Tibial nerve (tissue), 4 donors: ENCODE measurements around the gene ST6GALNAC6. TPM values are rescaled to one million over a fixed set of nuclear protein-coding genes. Genes with fewer than 3 reads are reported as not detected.

Experiments
- DNase-seq, 2 donors: peaks; one replicate each; pipeline ENCODE4 v3.0.0-alpha.2; 2019; ENCODE audit warnings: low spot score in 2 of 2
- H3K27ac ChIP-seq, 4 donors: fragments of 200-600 bp; sonication (generic) in 3 of 4; one replicate each; pipeline ENCODE4 v1.5.1; 2017 to 2019; ENCODE audit warnings: mild to moderate bottlenecking in 1 of 4
- H3K27me3 ChIP-seq, 2 donors: fragments of 200-600 bp; sonication (generic) in 1 of 2; one replicate each; pipeline versions ENCODE4 v1.5.1 to v1.6.0; 2017 to 2019
- H3K36me3 ChIP-seq, 3 donors: fragments of 200-600 bp; sonication (generic); one replicate each; pipeline ENCODE4 v1.5.1; 2018 to 2019
- H3K4me1 ChIP-seq, 4 donors: fragments of 200-600 bp; sonication (generic) in 3 of 4; one replicate each; pipeline ENCODE4 v1.5.1; 2017 to 2019
- H3K4me3 ChIP-seq, 4 donors: fragments of 200-600 bp; sonication (generic) in 3 of 4; one replicate each; pipeline ENCODE4 v1.5.1; 2017 to 2019; ENCODE audit warnings: mild to moderate bottlenecking in 1 of 4, moderate library complexity in 1 of 4
- H3K9me3 ChIP-seq, 4 donors: fragments of 200-600 bp; sonication (generic) in 3 of 4; one replicate each; pipeline ENCODE4 v1.5.1; 2017 to 2019
- EP300 ChIP-seq, 2 donors: sonication (generic); formaldehyde crosslinking; IDR thresholded peaks; one replicate each; pipeline ENCODE4 v1.6.1; 2017; ENCODE audit warnings: antibody characterized with exemption in 2 of 2, mild to moderate bottlenecking in 1 of 2
- POLR2A ChIP-seq, 2 donors: fragments of 450-650 bp; IDR thresholded peaks; one replicate each; pipeline ENCODE4 v1.6.1; 2017; ENCODE audit warnings: antibody characterized with exemption in 2 of 2, mild to moderate bottlenecking in 2 of 2, moderate library complexity in 2 of 2
- WGBS, 2 donors: methylation state at CpG; one replicate each; pipeline ENCODE4 v1.1.5; 2018; 5-methylcytosine and 5-hydroxymethylcytosine counted together
- total RNA-seq, 4 donors: library from RNA; depleted of rRNA; stranded (reverse); fragments of >200 nt; gene quantifications; one replicate each; pipeline ENCODE4 v1.1.0, GENCODE V29; 2016
- TF ChIP-seq, protein P1 (sequence below), 5 experiments: fragments of 200-600 bp in 3 of 5; fragments of 450-650 bp in 2 of 5; sonication (generic) in 3 of 5; IDR thresholded peaks; one replicate each; pipeline ENCODE4 v1.5.1; 2016 to 2019; ENCODE audit warnings: antibody characterized with exemption in 5 of 5, mild to moderate bottlenecking in 3 of 5, moderate library complexity in 2 of 5

Gene ST6GALNAC6
- total RNA-seq, 4 donors from 2014 or later, result 108 to 193 (median 172) TPM

DNA sequence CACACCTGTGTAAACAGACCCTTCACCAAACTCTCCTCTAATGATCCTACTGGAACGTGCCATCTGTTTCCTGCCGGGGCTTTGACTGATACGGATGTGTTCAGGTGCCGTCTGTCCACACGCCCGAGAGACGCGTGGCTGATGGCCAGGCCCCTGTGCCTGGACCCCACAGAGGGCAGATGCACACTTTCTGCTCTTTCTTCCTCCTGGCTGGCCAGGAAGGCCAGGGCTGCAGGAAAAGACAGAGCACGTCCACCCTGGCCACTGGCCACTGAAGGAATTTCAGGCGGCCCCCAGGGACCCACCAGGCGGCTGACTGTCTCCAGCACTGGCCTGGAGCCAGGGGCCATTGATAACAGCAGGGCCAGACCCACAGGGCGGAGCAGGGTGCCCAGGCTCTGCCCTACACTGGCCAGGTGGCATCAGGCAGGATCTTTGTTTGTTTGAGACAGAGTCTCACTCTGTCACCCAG, 41.3 kb downstream of the ST6GALNAC6 start:
- no peak for DNase-seq
- H3K27me3 ChIP-seq, result no peaks in the 10 kb centered on the region
- peaks cover 0 to 87% (median 44%) of the 10 kb centered on the region in 4 donors for H3K4me1 ChIP-seq
- 24 to 55% methylated on average over 8 of the region's 12 CpGs for WGBS, 2 donors
- no peaks in the 10 kb centered on the region for H3K9me3 ChIP-seq
- no peak overlapping the region for H3K4me3 ChIP-seq
- TF ChIP-seq EP300 (IDR thresholded peaks at IDR 0.05) (no peak), POLR2A (IDR thresholded peaks at IDR 0.05) (no peak)
- TF ChIP-seq, protein P1, sequence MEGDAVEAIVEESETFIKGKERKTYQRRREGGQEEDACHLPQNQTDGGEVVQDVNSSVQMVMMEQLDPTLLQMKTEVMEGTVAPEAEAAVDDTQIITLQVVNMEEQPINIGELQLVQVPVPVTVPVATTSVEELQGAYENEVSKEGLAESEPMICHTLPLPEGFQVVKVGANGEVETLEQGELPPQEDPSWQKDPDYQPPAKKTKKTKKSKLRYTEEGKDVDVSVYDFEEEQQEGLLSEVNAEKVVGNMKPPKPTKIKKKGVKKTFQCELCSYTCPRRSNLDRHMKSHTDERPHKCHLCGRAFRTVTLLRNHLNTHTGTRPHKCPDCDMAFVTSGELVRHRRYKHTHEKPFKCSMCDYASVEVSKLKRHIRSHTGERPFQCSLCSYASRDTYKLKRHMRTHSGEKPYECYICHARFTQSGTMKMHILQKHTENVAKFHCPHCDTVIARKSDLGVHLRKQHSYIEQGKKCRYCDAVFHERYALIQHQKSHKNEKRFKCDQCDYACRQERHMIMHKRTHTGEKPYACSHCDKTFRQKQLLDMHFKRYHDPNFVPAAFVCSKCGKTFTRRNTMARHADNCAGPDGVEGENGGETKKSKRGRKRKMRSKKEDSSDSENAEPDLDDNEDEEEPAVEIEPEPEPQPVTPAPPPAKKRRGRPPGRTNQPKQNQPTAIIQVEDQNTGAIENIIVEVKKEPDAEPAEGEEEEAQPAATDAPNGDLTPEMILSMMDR (IDR thresholded peaks at IDR 0.05), result no peak
- H3K27ac ChIP-seq, result peak overlapping the region in 1 of 4 donors; percentile 91
- no peaks in the 10 kb centered on the region for H3K36me3 ChIP-seq

- no peak for DNase-seq
- no peak overlapping the region for H3K4me3 ChIP-seq
- H3K9me3 ChIP-seq, result no peaks in the 10 kb centered on the region
- H3K27me3 ChIP-seq, result no peaks in the 10 kb centered on the region
- no peaks in the 10 kb centered on the region for H3K36me3 ChIP-seq
- no peak for TF ChIP-seq POLR2A (IDR thresholded peaks at IDR 0.05)
- TF ChIP-seq, protein P1 (IDR thresholded peaks at IDR 0.05), result no peak
- TF ChIP-seq EP300 (IDR thresholded peaks at IDR 0.05), result no peak
- WGBS, 2 donors, result 54 to 69% methylated on average over 4 of the region's 4 CpGs
- peak overlapping the region in 1 of 4 donors; percentile 91 for H3K27ac ChIP-seq
- H3K4me1 ChIP-seq, result peaks cover 0 to 87% (median 42%) of the 10 kb centered on the region in 4 donors
Measured at GRCh38 chr9:127857278-127857677, 42.1 kb downstream of the ST6GALNAC6 start.

- no peak for DNase-seq
- Histone ChIP-seq H3K9me3 (no peaks in the 10 kb centered on the region), H3K36me3 (peaks cover 0 to under 1% (median 0%) of the 10 kb centered on the region in 3 donors), H3K27me3 (no peaks in the 10 kb centered on the region), H3K4me1 (peaks cover 0 to 87% (median 39%) of the 10 kb centered on the region in 4 donors), H3K27ac (peak overlapping the region in 2 of 4 donors; percentile 19 to 91), H3K4me3 (no peak overlapping the region)
- TF ChIP-seq EP300 (IDR thresholded peaks at IDR 0.05) (no peak), POLR2A (IDR thresholded peaks at IDR 0.05) (no peak)
- TF ChIP-seq, protein P1 (IDR thresholded peaks at IDR 0.05), result no peak
- 84 to 94% methylated on average over 5 to 8 of the region's 8 CpGs for WGBS, 2 donors
Measured at GRCh38 chr9:127856729-127857116, 42.7 kb downstream of the ST6GALNAC6 start.

DNA sequence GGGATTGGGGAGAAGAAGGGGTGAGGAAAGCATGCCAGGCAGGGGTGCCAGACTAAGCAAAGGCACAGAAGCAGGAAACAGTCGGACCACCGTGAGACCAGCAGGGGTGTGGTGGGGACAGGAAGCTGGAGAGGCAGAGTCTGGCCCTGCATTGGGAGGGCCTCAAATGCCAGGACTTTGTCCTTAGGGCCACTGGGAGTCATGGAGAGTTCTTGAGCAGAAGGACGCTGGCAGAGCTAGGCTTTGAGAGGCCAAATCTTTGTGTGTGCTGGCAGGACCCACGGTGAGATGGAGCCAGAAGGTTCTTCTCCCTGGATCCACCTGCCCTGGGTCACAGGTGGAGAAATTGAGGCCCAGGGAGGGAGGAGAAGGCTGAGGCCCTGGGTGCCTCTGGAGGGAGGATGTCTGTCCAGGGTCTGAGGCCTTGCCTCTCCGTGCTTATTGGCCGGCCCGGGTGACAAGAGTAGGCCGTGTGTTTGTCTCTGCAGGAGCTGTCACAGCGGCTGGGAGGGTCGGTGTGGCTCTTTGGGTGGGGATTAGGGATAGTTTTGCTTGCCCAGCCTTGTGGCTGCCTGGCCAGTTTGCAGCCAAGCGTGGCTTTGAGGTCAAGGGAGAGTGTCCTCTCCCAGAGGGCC, 43.2 kb downstream of the ST6GALNAC6 start:
- 73 to 76% methylated on average over 8 to 10 of the region's 11 CpGs for WGBS, 2 donors
- Histone ChIP-seq H3K27me3 (no peaks in the 10 kb centered on the region), H3K9me3 (no peaks in the 10 kb centered on the region), H3K4me1 (peaks cover 0 to 87% (median 38%) of the 10 kb centered on the region in 4 donors), H3K36me3 (peaks cover 0 to 5% (median 0%) of the 10 kb centered on the region in 3 donors), H3K4me3 (no peak overlapping the region), H3K27ac (peak overlapping the region in 2 of 4 donors; percentile 19 to 91)
- no peak for DNase-seq
- TF ChIP-seq POLR2A (IDR thresholded peaks at IDR 0.05), result no peak
- TF ChIP-seq, protein P1 (IDR thresholded peaks at IDR 0.05), result no peak
- TF ChIP-seq EP300 (IDR thresholded peaks at IDR 0.05), result no peak

DNA sequence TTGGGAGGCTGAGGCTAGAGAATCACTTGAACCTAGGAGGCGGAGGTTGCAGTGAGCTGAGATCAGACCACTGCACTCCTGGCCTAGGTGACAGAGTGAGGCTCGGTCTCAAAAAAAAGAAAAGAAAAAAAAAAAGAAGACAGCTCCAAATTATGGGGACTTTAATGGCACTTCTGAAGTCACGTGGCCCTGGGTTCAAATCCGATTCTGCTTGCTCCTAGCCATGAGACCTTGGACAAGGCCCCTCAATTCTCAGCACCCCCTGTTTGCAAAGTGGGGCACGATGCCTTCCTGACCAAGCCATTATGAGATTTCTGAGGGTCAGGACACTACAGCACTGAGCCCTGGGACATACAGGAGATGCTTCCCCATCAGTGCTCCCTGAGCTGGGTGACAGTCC, 43.9 kb downstream of the ST6GALNAC6 start:
- TF ChIP-seq POLR2A (IDR thresholded peaks at IDR 0.05) (no peak), EP300 (IDR thresholded peaks at IDR 0.05) (no peak)
- TF ChIP-seq, protein P1 (IDR thresholded peaks at IDR 0.05), result no peak
- Histone ChIP-seq H3K27me3 (no peaks in the 10 kb centered on the region), H3K36me3 (peaks cover 0 to 9% (median 0%) of the 10 kb centered on the region in 3 donors), H3K9me3 (no peaks in the 10 kb centered on the region), H3K4me1 (peaks cover 0 to 94% (median 38%) of the 10 kb centered on the region in 4 donors), H3K4me3 (no peak overlapping the region), H3K27ac (peak overlapping the region in 2 of 4 donors; percentile 91 to 92)
- WGBS, 2 donors, result 92 to 93% methylated on average over 5 of the region's 5 CpGs
- DNase-seq, result no peak
